ENCODE data around the gene BACH2.

DNA sequence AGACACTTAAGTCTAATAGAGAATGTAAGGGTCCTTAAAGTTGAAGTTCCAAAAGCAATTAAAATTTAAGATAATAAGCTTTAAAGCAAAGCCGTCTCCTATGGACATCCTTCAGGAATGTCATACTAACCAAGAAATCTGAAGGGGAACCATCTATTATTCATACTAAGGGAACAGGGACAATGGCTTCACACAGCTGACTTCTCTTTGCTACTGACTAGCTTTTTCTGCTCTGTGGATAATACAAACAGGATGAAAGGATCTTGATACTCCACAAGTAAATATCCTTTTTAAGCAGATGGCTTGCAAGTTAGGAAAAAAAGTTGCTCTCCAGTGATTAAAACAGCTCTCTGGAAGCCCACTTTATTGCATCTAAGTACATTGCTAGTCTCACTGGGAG lies 178.6 kb downstream of the BACH2 start:
- TF ChIP-seq, protein P1, sequence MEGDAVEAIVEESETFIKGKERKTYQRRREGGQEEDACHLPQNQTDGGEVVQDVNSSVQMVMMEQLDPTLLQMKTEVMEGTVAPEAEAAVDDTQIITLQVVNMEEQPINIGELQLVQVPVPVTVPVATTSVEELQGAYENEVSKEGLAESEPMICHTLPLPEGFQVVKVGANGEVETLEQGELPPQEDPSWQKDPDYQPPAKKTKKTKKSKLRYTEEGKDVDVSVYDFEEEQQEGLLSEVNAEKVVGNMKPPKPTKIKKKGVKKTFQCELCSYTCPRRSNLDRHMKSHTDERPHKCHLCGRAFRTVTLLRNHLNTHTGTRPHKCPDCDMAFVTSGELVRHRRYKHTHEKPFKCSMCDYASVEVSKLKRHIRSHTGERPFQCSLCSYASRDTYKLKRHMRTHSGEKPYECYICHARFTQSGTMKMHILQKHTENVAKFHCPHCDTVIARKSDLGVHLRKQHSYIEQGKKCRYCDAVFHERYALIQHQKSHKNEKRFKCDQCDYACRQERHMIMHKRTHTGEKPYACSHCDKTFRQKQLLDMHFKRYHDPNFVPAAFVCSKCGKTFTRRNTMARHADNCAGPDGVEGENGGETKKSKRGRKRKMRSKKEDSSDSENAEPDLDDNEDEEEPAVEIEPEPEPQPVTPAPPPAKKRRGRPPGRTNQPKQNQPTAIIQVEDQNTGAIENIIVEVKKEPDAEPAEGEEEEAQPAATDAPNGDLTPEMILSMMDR (IDR thresholded peaks at IDR 0.05 in 4 of 5, conservative IDR thresholded peaks at IDR 0.05 in 1 of 5), result no peak
- no peak for TF ChIP-seq POLR2A (IDR thresholded peaks at IDR 0.05)
